ENCODE results near the gene PDE6G.

The PDE6G gene

DNA sequence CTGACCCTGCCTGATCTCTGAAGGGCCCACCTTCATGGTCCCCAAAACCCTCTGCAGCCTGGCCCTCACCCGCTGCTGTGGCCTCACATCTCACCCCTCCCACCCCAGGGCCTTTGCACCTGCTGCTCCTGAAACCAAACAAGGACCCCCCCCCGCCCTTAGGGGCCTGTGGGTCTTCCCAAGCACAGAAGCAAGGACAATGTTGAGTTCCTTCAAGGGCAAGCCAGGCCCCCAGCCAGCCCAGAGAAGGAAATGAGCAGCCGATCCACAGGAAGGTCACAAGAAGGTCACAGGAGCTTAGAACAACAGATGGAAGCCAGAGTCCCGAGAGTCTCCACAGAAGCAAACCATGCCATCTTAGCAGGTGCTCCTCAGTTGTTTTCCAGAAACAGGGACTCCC lies 493 bp upstream of the PDE6G start:
- DNase-seq: no peak

DNA sequence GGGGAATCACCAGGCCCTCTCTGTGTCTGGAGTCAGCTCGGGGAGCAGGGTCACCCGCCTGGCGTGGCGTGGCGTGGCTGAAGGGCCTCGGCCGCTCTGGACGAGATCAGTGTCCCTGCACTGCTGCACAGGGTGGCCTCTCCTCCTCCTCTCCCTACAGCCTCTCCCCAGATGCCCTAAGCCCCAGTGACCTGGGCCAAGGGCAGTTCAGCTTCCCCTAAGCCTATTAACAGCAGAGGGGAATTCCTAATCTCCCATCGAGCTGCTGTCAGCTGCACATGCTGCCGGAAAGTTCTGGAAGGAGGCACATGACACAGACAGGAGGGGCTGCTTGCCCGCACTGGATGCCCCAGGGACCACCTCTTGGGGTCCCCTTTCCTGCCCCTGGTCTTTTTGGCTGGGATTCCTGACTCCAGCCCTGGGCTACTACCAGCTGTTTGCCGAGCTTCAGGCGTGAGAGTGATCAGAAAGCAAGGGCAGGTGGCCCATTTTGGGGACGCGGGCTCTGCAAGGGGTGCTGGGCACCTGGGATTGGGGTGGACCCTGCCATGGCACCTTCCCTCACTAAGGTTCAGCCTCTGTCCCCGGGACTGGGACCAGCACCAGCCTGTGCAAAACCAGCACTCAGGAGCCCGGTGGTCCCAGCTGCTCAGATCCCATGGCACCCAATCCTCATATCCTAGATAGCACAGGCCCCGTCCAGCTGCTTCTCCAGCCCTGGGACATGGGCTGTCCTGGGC lies 794 bp downstream of the PDE6G start:
- DNase-seq: no peak

DNA sequence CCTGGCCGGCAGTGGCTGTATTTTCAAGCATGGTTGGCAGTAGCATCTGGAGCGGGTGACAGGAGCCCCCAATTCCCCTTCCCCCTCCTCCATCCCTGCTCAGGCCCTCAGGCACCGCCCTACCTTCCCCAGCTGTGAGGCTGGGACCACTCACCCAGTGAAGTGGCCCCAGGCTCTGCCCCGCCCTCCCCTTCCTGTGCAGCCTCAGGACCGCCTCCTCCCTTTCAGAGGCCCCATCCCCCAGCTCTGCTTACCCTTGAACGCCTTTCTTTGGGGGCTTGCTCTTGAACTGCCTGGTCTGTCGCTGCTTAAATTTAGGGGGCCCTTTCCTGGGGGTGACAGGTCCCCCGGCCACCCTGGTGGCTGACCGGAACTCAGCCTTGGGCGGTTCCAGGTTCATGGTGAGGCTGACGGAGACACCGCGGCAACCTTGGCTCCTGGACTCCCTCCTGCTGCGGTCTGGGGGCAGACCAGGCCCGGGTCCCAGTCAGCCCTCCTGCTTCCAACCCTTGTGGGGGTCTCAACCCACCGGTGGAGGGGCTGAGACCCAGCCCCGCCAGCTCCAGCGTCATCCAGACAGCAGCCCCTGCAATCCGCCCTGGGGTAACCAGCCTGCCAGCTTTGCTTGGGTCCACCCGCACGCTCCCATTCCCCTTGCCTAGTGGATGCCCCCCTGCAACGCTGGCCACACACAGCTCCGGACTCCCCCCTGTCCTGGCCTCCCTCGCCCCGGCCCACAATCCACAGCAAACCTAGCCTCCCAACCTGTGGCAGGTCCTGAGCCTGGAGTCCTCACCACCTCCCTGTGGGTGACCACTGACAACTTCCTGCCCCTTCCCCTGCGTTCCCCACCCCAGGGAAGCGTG lies 3.2 kb downstream of the PDE6G start:
- DNase-seq: peak; percentile 80

GRCh38 chr17:81651692-81652091 lies 4.7 kb downstream of the PDE6G start:
- DNase-seq: no peak

GRCh38 chr17:81650951-81651350 lies 5.4 kb downstream of the PDE6G start:
- DNase-seq: no peak

DNA sequence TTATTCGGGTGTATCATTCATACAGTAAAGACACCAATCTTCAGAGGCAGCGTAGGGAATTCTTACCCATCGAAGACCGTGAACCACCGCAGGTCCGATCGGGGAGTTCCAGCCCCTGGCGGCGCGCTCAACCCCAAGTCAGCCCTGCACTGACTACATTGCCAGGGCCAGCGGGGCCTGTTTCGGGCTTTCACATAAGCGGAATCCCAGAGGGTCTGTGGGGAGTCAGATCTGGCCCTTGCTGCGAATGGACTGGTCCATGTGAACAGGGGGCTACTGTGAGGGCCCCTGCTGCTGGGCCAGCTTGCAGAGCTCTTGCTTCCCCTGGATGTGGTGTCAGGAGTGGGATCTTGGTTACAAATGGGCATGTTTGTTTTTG lies 7.6 kb downstream of the PDE6G start:
- no peak for DNase-seq

DNA sequence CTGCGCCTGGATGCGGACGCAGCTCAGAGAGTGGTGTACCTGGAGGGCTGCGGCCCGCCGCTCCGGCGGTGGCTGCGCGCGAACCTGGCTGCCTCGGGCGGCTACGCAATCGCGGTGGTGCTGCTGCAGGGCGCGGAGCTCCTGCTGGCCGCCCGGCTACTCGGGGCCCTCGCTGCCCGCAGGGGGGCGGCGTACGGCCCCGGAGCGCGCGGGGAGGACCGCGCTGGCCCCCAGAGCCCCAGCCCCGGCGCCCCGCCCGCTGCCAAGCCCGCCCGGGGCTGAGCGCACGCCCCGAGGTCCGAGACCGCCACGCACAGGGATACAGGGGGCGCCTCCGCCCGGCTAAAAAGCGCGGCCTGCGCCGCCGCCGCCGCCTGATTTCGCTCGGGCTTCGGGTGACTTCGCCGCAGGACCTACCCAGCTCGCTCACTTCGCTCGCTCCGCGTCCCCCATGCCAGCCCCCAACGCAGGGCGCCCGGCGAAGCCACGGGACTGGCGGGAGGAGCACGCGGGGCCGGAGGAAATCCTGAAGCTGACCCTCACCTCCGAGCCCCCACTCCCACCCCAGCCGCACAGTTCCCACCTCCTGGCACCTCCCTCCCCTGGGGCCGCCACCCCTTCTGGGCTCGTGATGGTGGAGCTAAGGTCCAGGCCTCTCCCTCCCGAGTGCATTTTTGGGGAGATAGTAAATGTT lies 8.2 kb downstream of the PDE6G start:
- DNase-seq: no peak

DNA sequence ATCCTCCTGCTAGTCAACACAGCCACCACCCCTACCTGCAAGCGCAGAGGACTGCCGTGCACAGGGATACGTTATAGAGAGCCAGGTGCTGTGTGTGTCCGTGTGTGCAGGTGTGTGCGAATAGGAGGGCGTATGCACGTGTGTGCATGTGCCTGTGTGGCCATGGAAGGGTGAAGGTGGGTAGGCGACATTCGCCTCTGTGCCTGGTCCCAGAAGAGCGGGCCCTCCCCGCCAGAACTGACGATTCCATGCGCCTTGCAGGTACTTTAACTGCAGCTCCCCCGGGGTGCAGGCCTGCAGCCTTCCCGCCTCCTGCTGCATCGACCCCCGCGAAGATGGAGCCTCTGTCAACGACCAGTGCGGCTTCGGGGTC lies 8.7 kb downstream of the PDE6G start:
- DNase-seq: no peak

DNA sequence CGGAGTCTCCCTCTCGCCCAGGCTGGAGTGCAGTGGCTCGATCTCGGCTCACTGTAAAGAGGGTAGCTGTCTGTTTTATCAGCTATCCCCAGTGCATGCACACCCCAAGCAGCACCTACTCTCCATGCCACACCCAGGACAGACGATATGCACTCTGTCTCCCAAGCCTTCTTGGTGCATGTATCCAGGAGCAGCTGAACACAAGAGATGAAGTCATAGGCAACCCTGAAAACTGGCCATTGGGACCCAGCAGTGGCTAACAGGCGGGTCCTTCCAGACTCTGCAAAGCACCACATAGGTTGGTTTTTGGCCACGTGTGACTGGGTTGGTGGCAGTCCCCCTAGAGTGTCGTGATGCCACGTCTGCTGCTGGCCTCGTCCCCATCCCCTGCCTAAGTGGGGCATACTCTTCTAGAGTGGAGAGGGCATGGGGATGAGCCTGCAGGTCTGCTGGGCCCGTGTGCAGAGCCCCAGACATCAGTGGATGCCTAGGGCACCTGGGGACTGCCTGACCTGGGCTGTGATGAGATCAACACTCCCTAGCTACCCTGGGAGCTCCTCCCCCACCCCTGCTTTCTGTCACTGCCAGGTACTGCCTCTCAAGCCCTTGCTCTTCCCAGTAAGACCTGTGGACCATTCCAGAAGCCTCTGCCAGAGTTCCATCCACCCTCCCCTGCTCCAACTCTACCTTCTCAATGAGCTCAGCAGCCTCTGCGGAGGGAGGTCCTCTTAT lies 9.3 kb downstream of the PDE6G start:
- no peak for DNase-seq

GRCh38 chr17:81644976-81645952 lies 11.1 kb downstream of the PDE6G start:
- no peak for DNase-seq

DNA sequence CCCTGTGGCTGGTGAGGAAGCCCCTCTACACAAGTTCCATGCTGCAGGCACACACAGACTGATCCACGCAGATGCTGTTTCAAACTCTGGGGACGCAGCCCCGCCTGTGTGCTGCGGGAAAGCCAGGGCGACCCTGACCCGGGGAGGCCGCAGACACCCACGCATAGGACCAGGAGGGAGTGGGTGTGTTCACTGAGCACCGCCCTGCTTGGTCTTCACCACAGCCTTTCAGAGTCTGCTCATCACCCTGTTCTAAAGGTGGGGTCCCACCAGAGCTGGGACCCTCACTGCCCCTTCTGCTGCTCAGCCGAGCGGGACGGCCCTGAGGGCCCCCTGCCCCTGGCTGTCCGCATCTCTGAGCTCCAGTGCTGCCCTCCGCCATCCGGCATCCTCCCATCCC lies 11.8 kb downstream of the PDE6G start:
- DNase-seq: no peak

DNA sequence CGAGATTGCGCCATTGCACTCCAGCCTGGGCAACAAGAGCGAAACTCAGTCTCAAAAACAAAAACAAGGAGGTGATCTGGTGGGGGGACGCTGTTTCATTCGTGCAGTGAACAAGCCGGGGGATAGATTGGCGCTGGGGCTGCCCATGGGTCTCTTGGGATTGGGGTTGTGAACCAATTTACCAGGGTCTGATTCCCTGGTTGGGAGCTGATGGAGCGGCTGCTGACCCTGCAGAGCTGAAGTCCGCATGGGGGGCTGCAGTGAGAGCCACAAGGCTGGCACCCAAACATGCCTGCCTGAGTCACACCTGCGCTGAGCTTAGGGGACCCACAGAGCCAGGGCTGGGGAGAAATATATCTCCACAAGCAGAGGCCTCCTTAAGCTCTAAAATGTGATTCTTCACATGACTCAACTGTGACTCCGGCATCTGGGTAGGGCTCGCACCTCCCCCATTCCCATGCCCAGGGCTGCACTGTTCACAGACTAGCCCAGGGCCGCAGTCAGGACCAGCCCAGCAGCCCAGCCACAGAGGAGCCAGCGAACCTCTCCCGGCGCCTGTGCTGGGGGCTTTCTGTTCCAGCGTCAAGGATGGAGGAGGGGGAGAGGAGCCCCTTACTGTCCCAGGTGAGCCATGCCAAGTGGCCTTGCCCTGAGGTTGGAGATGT lies 14.4 kb downstream of the PDE6G start:
- DNase-seq: peak; percentile 92

GRCh38 chr17:81640011-81640410 lies 16.3 kb downstream of the PDE6G start:
- DNase-seq: no peak

GRCh38 chr17:81638683-81639082 lies 17.7 kb downstream of the PDE6G start:
- no peak for DNase-seq

GRCh38 chr17:81636505-81637288 lies 19.6 kb downstream of the PDE6G start, which contains the start of the genes NPLOC4 and TSPAN10:
Gene NPLOC4 (minus strand): TSS chr17:81637112. CDS start chr17:81636930, 182 bp downstream.
Gene TSPAN10 (plus strand): TSS chr17:81637196. CDS start chr17:81642413, 5,217 bp downstream.
- peak; percentile 96 for DNase-seq

DNA sequence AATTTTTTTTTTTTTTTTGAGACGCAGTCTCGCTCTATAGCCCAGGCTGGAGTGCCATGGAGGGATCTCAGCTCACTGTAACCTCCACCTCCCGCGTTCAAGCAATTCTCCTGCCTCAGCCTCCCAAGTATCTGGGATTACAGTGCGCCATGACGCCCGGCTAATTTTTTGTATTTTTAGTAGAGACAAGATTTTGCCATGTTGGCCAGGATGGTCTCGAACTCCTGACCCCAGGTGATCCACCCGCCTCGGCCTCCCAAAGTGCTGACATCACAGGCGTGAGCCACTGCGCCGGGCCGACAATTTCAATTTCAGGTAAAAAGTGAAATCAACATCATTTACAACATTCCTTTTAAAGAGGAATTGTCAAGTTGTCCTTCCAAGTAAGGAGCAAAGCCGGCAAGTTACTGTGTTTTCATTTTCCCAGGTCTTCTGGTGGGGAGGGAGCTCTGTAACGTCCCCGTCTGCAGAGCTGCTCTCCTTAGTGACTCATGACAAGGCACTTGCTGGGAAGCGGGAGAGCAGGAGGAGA lies 20.3 kb downstream of the PDE6G start:
- DNase-seq: no peak

DNA sequence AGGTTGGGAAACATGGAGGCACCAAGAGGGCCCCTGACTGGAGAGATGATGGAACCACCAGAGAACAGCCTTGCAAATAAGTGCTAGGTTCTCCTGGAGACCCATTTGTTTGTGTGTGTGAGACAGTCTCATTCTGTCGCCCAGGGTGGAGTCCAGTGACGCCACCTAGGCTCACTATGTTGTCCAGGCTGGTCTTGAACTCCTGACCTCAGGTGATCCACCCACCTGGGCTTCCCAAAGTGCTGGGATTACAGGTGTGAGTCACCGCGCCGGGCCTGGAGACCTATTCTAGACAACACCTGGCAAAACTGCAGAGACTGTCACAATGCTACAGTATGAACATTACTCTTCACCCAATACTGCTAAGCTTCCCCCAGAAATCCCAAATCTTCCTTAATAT lies 20.9 kb downstream of the PDE6G start:
- DNase-seq: no peak

GRCh38 chr17:81631482-81631881 lies 24.9 kb downstream of the PDE6G start:
- no peak for DNase-seq

GRCh38 chr17:81630274-81630673 lies 26.1 kb downstream of the PDE6G start:
- DNase-seq: no peak
